Activated CD8-positive, alpha-beta memory T cell treated with anti-CD3 and anti-CD28 coated beads for 1 hour (primary cell): ENCODE measurements around the gene OSBPL10.
"Not testable (repeated sequence)": the region's sequence is repeated elsewhere in the genome, so short reads cannot be mapped to it uniquely, and the experiment has no call there.

ENCODE experiments used
- DNase-seq, 2 donors: peaks; one replicate each; pipeline ENCODE4 v3.0.0-alpha.2; 2020; ENCODE audit warnings: low read depth in 1 of 2; ENCODE audit errors: extremely low read depth in 1 of 2

OSBPL10 gene

DNA sequence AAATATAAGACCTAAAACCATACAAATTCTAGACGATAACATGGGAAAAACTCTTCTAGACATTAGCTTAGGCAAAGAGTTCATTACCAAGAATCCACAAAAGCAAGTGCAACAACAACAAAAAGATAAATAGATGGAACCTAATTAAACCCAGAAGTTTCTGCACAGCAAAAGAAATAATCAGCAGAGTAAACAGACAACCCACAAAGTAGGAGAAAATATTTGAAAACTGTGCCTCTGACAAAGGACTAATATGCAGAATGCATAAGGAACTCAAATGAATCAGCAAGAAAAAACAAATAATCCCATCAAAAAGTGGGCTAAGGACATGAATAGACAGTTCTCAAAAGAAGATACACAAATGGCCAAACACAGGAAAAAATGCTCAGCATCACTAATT lies 198.8 kb downstream of the OSBPL10 start:
- not testable (repeated sequence) for DNase-seq

DNA sequence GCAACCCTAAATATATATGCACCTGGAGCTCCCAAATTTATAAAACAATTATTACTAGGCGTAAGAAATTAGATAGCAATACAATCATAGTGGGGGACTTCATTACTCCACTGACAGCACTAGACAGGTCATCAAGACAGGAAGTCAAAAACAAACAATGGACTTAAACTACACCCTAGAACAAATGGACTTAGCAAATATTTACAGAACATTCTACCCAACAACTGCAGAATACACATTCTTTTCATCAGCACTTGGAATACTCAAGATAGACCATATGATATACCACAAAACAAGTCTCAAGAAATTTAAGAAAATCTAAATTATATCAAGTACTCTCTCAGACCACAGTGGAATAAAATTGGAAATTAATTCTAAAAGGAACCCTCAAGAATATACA lies 201.5 kb downstream of the OSBPL10 start:
- DNase-seq: no peak

- DNase-seq: no peak
Observed at GRCh38 chr3:31777887-31778286, 203.2 kb downstream of the OSBPL10 start.

DNA sequence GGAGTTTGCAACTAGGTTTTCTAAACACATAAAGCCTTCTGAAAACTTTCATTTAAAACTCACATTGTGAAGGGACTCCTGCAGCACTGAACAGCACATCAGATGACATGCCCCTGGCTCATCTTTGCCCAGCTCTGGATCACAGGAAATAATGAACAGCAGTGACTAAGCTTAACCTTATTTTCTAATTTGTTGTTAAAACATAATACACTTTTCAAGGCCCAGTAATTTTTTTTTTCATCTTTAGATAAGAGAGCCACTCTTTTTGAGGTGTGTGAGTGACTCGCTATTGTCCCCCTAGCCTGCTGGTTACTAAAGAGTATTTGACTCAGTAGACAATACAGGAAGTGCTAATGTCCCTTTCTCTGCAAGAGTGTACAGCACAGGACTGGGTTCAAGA lies 204.0 kb downstream of the OSBPL10 start:
- DNase-seq: no peak

GRCh38 chr3:31776016-31776415 lies 205.0 kb downstream of the OSBPL10 start:
- DNase-seq: no peak

DNA sequence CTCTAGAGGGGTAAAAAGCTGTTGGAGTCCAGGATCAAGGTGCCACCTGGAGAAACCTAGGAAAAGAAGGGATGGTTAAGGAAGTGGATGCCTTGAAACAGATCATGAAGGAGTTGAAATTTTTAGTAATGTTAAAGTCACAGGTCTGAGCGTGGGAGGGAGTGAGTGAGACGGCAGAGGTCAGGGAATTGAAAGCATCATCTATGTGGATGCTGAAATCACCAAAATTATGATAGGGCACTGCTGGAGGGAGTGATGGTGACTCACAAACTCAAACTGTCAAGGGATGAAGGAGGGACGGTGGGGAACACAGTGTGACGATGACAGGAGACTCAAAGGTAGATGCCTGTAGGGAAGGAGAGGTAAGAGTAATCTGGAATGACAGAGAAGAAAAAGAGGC lies 205.7 kb downstream of the OSBPL10 start:
- DNase-seq: no peak

DNA sequence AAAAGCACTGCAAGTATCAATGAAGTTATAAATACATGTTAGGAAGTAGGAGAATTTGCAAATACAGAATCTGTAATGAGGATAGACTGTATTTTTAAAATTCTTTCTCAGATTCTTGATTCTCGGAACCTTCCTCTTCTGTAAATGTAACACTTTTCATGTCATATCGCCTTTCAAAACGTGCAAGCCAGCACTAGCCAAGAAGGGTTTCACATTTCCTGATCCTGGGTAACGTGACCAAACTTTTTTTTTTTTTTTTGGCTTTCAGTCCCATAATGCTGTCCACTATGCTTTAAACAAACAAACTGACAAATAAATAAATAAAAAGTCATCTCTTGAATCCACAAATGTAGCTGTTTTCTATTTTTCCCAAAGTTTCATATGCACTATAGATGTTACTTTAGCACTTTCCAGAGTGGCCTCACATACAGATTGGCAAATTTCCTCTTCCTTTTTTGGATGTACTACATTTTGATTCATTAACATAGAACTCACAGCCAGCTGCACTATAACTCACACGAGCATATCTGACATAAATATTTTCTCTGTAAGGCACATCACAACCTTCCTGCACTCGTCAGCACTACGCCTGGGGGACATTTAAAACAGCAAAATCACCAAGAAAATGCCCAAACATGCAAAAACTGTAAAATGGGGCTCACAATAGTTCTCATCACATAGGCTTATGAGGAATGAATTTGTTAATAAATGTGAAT lies 208.1 kb downstream of the OSBPL10 start:
- DNase-seq: no peak

- DNase-seq: no peak
Observed at GRCh38 chr3:31772272-31772671, 208.8 kb downstream of the OSBPL10 start.

GRCh38 chr3:31770822-31771326 lies 210.2 kb downstream of the OSBPL10 start:
- no peak for DNase-seq

DNA sequence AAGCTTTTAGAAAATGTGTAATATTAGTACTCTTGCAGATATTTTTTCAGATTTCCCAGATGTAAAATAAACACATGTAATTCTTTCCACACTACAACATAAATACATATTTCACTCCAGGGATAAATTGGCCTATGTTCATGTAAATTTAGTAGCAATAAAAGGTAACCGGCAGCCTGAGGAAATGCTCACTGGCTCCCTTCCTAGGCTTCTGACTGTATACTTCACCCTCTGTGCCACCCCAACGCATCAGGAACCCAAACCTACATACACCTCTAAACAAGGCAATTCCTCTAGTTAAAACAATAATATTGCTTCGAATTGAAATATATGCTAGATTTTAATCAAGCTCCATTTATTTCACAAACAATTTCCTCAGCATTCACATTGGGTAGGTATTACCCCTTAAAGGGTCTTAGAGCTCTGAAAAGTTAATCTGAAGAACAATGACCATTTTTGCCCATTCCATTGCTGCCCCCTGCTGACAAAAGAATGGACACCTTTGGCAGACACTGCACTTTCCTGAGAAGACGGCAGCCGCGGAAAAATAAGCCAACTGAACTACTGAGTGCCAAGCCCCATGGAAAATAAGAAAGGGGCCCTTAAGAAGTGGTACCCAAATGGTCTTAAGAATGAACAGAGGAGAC lies 212.5 kb downstream of the OSBPL10 start:
- DNase-seq: peak; percentile 5 to 19

GRCh38 chr3:31767920-31768319 lies 213.1 kb downstream of the OSBPL10 start:
- DNase-seq: no peak

GRCh38 chr3:31766669-31767068 lies 214.4 kb downstream of the OSBPL10 start:
- no peak for DNase-seq

GRCh38 chr3:31765871-31766270 lies 215.2 kb downstream of the OSBPL10 start:
- DNase-seq: no peak

- DNase-seq: no peak
Observed at GRCh38 chr3:31763731-31764130, 217.3 kb downstream of the OSBPL10 start.

DNA sequence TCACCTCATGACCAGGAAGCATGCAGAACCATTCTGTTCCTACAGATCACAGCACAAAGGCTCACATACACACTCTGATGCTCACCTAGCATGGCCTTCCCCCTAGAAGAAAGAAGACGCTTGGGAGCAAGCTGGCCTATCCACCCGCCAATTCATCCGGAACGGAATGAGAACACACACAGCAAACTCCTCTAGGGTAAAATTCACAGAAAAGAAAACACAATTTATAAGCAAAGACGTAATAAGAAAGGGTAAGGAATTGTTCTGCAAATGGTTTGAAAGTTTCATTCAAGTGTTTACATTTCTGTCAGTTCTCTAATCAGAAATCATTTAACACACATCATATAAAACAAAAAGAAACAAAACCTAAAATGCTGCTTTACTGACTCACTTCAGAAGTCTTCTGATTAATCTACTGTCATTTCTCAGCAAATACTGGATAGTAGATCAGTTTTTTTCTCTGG lies 218.1 kb downstream of the OSBPL10 start:
- DNase-seq: no peak

DNA sequence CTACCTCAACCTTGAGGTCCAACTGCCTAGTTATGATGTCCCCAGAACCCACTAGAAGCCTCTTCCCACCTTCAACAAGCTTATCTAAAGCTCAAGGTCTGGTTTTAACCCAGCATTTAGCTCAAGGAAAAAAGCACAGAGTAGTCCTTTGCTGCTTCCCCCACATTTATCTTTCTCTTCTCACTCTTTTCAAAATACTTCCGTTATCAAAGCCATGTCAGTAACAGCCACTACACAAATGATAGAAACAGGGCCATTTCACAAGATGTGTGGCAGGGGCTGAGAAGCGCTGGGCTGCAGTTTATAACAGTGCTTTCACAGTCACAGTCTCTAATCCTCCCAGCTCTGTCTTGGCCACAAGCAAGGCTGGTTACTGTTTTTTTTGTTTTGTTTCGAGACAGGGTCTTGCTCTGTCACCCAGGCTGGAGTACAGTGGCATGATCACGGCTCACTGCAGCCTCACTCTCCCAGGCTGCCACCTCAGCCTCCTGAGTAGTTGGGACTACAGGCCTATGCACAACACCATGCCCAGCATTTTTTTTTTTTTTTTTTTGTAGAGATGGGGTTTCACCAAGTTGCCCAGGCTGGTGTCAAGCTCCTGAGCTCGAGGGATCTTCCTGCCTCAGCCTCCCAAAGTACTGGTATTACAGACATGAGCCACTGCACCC lies 218.8 kb downstream of the OSBPL10 start:
- no peak for DNase-seq

DNA sequence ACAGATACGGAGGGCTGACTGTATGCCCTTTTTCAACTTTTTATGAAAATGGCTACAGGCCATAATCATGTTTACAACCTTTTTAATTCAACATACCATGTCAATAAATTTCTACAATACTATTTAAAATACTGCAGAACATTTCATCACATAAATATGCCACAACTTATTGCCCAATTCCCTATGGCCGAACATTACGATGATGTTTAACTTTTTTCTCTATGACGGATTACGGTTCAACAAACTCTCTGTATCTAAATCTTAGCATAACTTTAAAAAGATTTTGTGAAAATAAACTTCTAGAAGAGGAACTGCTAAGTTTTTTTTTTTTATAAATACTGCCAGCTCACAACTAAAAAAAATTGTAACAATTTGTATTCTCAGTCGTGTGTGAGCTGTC lies 220.4 kb downstream of the OSBPL10 start:
- no peak for DNase-seq

GRCh38 chr3:31758322-31758965 lies 222.6 kb downstream of the OSBPL10 start:
- DNase-seq: no peak

DNA sequence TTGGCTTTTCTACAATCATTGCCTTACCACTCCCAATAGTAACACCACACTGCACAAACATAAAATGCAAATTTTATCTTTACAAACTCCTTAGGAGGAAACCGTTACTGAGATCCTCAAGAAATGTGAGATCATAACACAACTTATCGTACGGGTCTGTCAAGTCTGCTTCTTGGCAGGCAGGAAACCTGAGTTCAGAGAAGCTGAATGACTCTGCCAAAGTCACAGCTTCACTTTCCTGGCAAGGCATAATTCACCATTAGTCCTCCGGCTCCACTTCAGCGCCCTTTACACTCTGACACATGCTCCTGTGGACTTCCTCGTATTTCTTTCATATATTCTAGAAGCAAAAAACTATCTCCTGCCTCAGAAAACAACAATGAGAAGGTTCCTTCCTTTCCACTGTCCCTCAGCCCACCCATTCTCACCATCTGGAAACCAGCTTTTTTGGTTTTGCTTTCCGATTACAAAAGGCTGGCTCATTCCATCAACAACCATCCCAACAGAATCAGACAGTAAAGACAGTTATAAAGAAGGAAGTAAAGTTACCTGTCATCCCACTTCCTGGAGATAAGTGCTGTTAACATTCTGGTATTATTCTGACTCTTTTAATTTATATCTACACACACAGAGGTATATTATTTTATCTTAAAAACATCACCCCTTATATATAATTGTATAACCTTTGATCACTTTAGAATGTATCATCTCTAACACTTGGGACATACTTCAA lies 225.0 kb downstream of the OSBPL10 start:
- DNase-seq: no peak

- DNase-seq: no peak
Observed at GRCh38 chr3:31754575-31755278, 226.3 kb downstream of the OSBPL10 start.
